ENCODE measurements around the gene MZT2B. TPM values are rescaled to one million over a fixed set of nuclear protein-coding genes. Genes with fewer than 3 reads are reported as not detected.
A peak's percentile ranks its signal among the peaks of the same experiment; 100 is the strongest.
"Not testable (repeated sequence)": the region's sequence is repeated elsewhere in the genome, so short reads cannot be mapped to it uniquely, and the experiment has no call there.

Gene MZT2B
- total RNA-seq, 1 donor from 2014 or later = 239 TPM

DNA sequence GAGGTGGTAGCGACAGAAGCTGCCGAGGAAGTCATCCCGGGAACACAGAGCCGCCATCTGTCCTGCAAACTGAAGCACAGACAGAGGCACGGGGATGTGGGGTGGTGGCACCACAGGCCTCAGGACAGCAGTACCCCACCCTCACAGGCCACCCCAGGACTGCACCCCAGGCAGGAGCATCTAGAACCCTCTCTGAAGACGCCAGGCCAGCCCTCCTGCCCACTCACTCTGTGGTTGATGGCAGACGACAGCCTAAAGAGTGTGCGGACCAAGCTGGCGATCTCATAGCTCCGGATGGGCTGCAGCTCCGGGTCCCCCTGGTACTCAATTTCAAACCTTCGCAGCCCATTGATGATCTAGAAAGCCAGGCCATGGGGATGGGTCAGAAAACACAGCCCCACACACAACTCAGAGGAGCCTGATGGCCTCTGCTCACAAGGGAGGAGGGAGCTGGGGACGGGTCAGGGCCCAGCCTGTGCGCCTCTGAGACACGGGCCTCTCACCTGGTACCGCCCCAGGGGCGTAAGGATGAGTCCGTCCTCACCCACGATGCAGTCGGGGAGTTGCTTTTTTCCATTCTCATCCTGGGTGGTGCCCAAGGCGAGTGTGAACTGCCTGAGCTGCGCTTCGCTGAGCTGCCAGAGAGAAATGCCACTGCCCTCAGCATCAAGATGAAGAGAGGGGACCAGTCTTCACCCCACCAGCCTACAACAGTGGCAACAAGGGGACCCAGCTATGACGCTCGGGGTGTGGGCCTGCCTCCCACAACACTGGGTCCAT, 29.1 kb upstream of the MZT2B start:
- Histone ChIP-seq H3K9me3 (no peaks in the 10 kb centered on the region), H3K27me3 (no peaks in the 10 kb centered on the region), H3K36me3 (peaks cover 36 to 42% of the 10 kb centered on the region in 2 donors), H3K4me3 (no peak overlapping the region), H3K27ac (no peak overlapping the region), H3K4me1 (no peaks in the 10 kb centered on the region)
- intact Hi-C loops (cut with DNase I) = no loop called here
- no peak for DNase-seq (ENCODE audit: low spot score in 2 of 2)
- TF ChIP-seq, protein P1, sequence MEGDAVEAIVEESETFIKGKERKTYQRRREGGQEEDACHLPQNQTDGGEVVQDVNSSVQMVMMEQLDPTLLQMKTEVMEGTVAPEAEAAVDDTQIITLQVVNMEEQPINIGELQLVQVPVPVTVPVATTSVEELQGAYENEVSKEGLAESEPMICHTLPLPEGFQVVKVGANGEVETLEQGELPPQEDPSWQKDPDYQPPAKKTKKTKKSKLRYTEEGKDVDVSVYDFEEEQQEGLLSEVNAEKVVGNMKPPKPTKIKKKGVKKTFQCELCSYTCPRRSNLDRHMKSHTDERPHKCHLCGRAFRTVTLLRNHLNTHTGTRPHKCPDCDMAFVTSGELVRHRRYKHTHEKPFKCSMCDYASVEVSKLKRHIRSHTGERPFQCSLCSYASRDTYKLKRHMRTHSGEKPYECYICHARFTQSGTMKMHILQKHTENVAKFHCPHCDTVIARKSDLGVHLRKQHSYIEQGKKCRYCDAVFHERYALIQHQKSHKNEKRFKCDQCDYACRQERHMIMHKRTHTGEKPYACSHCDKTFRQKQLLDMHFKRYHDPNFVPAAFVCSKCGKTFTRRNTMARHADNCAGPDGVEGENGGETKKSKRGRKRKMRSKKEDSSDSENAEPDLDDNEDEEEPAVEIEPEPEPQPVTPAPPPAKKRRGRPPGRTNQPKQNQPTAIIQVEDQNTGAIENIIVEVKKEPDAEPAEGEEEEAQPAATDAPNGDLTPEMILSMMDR (IDR thresholded peaks at IDR 0.05) = no peak

DNA sequence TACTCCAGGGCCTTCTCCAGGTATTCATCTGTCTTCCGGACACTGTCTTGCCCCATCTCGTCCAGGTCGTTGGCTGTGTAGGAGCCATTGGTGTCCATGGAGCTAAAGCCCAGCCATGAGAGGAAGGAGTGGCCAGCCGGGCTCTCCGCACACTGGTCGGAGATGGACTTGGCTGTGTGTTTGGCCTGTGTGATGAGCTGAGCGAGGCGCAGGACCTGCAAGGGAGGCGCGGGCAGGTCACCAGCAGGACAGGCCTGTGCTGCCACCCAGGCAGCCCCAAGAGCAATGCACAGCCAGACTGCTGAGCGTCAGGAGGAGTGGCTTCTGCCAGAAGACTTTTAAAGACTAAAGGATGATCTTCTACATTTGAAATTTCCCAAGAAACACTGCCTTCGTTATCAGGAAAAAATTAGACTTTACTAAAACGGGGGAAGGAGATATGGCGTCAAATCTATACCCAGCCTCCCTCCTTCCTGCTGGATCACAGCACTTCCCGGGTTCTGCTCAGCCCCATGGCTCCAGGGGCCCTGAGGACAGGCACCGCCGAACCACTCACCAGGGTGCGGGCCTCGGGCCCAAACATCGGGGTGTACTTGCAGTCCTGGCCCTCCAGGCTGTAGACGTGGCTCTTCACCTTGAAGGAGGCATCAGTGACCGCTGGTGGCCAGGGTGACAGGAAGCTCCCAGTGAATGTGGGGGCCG, 28.2 kb upstream of the MZT2B start:
- H3K4me3 ChIP-seq; H3K27ac ChIP-seq; DNase-seq (ENCODE audit: low spot score in 2 of 2); intact Hi-C loops (cut with DNase I); H3K4me1 ChIP-seq; H3K9me3 ChIP-seq; H3K27me3 ChIP-seq: not testable (repeated sequence)
- peaks cover 39 to 48% of the 10 kb centered on the region in 2 donors for H3K36me3 ChIP-seq

DNA sequence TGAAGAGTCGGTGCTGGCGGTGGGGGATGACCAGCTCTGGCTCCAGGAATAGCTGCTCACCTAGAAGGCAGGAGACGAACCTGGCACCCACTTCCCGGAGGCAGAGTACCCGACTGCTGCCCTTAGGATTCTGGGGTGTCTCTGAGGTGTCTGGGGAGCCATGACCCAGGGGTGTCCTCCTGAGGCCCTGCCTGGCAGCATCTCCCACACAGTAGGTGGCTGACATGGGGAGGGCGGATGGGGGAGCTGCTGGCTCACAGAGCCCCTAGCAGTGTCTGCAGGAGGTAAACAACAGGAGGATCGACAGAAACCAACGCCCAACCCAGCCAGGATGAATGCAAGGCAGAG, 27.7 kb upstream of the MZT2B start:
- H3K4me1 ChIP-seq; H3K27ac ChIP-seq; intact Hi-C loops (cut with DNase I); H3K9me3 ChIP-seq; H3K4me3 ChIP-seq; DNase-seq (ENCODE audit: low spot score in 2 of 2); H3K27me3 ChIP-seq: not testable (repeated sequence)
- H3K36me3 ChIP-seq = peaks cover 44 to 49% of the 10 kb centered on the region in 2 donors

DNA sequence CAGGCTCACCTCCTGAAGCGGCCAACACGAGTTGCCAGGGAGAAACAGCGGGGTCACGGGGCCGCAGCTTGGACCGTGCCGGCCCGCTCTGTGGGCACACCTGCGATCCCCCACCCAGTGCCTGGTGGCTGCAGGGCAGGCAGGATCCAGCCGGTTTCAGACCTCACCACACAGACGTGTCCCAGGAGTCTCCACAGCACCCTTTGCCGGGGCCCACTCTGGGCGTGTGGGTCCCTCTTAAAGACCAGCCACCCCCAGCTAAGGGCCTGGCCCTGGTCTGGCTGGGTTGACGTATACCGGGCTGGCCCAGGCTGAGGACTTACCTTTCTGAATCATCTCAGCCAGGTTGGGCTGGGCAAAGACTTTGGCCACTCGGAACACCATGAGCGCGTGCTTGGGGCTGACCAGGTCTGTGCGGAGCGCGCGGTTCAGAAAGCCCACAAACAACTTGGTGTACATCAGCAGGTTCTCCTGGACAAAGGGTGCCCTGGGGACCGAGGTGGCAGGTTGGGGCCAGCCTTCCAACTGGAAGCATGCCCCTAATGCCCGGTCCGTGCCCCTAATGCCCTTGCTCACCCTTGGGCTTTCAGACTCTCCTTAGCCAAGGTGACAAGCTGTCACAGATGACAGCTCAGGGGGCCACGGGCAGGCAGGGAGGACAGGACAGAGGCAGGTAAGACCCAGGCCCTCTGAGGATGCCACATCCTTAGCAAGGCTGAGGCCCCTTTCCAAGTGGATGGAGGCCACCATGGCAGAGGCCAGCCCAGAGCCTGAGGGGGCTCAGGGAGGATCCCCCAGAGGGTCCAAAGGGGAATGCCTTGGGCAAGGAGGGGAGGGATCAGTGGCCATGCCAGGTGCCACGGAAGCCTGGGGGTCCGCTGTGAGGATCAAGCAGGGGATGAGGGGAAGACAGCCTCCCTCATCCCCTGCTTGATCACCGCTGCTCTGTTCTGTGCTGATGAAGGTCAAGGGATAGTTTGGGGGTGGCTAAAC, 27.0 kb upstream of the MZT2B start:
- Histone ChIP-seq H3K4me3 (no peak overlapping the region), H3K9me3 (no peaks in the 10 kb centered on the region), H3K27me3 (no peaks in the 10 kb centered on the region), H3K36me3 (peaks cover 50 to 53% of the 10 kb centered on the region in 2 donors), H3K4me1 (no peaks in the 10 kb centered on the region), H3K27ac (no peak overlapping the region)
- intact Hi-C loops (cut with DNase I) = no loop called here
- DNase-seq (ENCODE audit: low spot score in 2 of 2) = no peak
- TF ChIP-seq, protein P1 (IDR thresholded peaks at IDR 0.05) = no peak

DNA sequence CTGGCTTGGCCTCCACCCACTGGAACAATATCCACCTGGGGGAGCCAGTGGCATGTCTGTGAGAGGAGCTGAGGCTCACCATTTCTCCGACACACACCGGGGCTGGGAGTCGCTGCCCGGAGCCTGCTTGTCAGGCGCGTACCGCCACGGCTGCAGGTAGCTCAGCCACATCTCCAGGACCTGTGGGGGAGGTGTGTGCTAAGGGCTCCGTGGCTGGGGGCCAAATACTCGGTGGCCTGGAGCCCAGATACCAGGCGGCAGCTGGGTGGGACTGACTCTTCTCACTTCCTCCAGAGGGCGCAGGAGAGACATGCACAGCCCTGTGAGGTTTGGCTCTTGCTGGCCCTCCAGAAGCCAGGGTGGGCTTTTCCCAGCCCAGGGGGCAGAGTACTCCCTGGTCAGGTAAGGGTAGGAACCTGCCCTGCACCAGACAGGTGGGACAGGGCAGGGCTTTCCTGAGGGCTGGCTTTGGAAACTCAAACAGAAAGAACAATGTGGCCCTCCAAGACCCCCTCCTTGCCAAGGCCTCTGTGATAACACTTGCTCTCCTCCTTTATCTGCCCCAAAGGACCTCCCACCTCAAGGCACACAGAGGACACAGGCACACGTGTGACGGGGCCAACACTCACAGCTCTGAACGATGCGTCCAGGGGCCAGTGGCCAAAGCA, 26.0 kb upstream of the MZT2B start:
- H3K4me1 ChIP-seq; DNase-seq (ENCODE audit: low spot score in 2 of 2); intact Hi-C loops (cut with DNase I); H3K4me3 ChIP-seq; H3K27me3 ChIP-seq; H3K27ac ChIP-seq; H3K9me3 ChIP-seq: not testable (repeated sequence)
- peaks cover 52 to 58% of the 10 kb centered on the region in 2 donors for H3K36me3 ChIP-seq
- TF ChIP-seq, protein P1 (IDR thresholded peaks at IDR 0.05) = peak in 1 of 3 experiments; percentile 26

DNA sequence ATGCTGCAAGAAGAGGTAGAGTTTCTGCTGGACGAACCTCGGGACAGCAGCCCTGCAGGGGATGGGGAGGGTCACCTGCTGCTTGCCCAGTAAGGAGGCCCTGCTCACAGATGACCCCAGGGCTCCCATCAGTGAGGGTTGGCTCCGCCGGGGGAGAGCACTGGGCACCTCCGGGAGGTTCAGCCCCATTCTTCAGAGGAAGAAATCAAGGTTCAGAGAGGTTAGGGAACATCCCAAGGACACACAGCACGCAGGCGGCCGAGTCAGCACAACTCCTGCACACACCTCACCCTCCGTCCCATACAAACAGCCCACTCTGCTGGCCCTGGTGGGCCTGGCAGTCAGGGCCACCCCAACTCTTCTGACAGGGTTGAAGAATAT, 25.4 kb upstream of the MZT2B start:
- Histone ChIP-seq H3K4me3 (no peak overlapping the region), H3K36me3 (peaks cover 52 to 58% of the 10 kb centered on the region in 2 donors), H3K27me3 (no peaks in the 10 kb centered on the region), H3K27ac (no peak overlapping the region), H3K4me1 (no peaks in the 10 kb centered on the region), H3K9me3 (no peaks in the 10 kb centered on the region)
- DNase-seq (ENCODE audit: low spot score in 2 of 2) = no peak
- intact Hi-C loops (cut with DNase I) = no loop called here
- TF ChIP-seq, protein P1 (IDR thresholded peaks at IDR 0.05) = no peak

DNA sequence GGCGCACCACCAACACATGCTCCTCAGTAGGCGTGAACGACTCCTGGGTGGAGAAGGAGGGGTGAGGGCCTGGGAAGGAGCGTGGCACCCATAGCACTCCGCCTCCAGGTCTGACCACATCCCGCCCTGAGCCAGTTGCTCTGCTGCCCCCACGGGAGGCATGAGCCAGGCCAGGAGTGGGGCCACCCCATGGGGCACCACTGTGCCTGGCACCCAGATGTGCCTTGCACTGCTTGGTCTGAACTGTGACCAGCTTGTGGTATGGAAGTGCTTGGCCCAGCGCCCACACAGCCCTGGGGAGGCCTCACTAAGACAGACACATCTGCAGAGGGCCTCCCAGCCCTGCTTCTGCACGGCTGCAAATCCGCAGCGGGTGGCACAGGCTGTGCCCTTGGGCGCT, 24.7 kb upstream of the MZT2B start:
- intact Hi-C loops (cut with DNase I); H3K4me3 ChIP-seq; DNase-seq (ENCODE audit: low spot score in 2 of 2); H3K27ac ChIP-seq; H3K4me1 ChIP-seq; H3K27me3 ChIP-seq; H3K9me3 ChIP-seq: not testable (repeated sequence)
- peaks cover 48 to 52% of the 10 kb centered on the region in 2 donors for H3K36me3 ChIP-seq

DNA sequence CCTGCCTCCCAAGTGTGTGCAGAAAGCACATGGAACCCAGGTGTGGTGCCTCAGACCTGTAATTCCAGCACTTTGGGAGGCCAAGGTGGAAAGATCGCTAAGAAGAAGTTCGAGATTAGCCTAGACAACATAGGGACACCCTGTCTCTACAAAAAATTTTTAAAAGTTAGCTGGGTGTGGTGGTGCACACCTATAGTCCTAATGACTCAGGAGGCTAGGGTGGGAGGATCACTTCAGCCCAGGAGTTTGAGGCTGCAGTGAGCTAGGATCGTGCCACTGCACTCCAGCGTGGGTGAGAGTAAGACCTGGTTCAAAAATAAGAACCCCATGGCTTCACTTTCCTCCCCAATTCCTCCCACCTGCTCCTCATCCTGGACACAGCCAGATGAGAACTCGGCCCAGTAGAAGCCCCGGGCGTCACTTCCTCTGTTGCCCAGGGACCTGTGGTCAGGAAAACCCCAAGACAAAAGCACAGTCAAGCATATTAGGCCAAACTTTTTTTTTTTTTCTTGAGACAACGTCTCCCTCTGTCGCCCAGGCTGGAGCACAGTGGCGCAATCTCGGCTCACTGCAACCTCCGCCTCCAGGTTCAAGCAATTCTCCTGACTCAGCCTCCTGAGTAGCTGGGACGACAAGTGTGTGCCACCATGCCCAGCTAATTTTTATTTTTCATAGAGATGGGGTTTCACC, 24.1 kb upstream of the MZT2B start:
- H3K9me3 ChIP-seq; H3K4me1 ChIP-seq; H3K4me3 ChIP-seq; H3K27me3 ChIP-seq; DNase-seq (ENCODE audit: low spot score in 2 of 2); intact Hi-C loops (cut with DNase I); H3K27ac ChIP-seq: not testable (repeated sequence)
- peaks cover 42 to 52% of the 10 kb centered on the region in 2 donors for H3K36me3 ChIP-seq

Measured in ascending aorta (tissue), 2 donors.